B cell (primary cell): ENCODE measurements around the gene ATIC. TPM values are rescaled to one million over a fixed set of nuclear protein-coding genes. Genes with fewer than 3 reads are reported as not detected.

Experiments used
- ATAC-seq: fragments of 200-7000 bp; cut with Tn5 transposase; one replicate; pipeline ENCODE4 v1.10.0; 2021; ENCODE audit warnings: low read depth, mild to moderate bottlenecking, moderate number of reproducible peaks, moderate library complexity
- CTCF ChIA-PET: fragments of 350-600 bp; sonication (Branson Sonifier 250); formaldehyde crosslinking; loops from one replicate; lab custom pipeline; 2021; ENCODE audit warnings: antibody characterized with exemption, inconsistent platforms; lab: Charles Lee
- POLR2A ChIA-PET: fragments of 350-600 bp; sonication (Branson Sonifier 250); formaldehyde crosslinking; loops from one replicate; lab custom pipeline; 2021; ENCODE audit warnings: antibody characterized with exemption; lab: Charles Lee
- DNase-seq: peaks from one replicate; pipeline ENCODE4 v3.0.0; 2013
- H2AFZ ChIP-seq: 2 replicates; pipeline ENCODE4 v1.6.1; 2012; ENCODE audit warnings: mild to moderate bottlenecking, low read depth, low read length; ENCODE audit not compliant: insufficient read depth, poor library complexity, severe bottlenecking
- H3K27ac ChIP-seq, 2 donors: 1 replicate in 1 of 2; 2 replicates in 1 of 2; pipeline ENCODE4 v1.5.1; 2012 to 2013; ENCODE audit warnings: low read length in 2 of 2, mild to moderate bottlenecking in 2 of 2, moderate library complexity in 1 of 2
- H3K27me3 ChIP-seq, 4 experiments: fragments of 200-600 bp in 1 of 4; sonication (generic) in 1 of 4; replicated peaks in 1 of 4; 1 replicate in 2 of 4; 2 replicates in 2 of 4; pipeline versions ENCODE4 v1.6.1 to v1.7.0; 2013 to 2016; ENCODE audit warnings: low read length in 3 of 4, mild to moderate bottlenecking in 2 of 4, mixed read lengths in 1 of 4, moderate library complexity in 1 of 4; ENCODE audit not compliant: insufficient read depth in 4 of 4, control insufficient read depth in 3 of 4; ENCODE audit errors: control extremely low read depth in 1 of 4
- H3K36me3 ChIP-seq, 2 experiments: replicated peaks in 1 of 2; 1 replicate in 1 of 2; 2 replicates in 1 of 2; pipeline versions ENCODE4 v1.6.1 to v1.7.1; 2013; ENCODE audit warnings: low read length in 1 of 2; ENCODE audit not compliant: insufficient read depth in 2 of 2, control insufficient read depth in 1 of 2; ENCODE audit errors: control extremely low read depth in 1 of 2, extremely low read depth in 1 of 2
- H3K4me1 ChIP-seq, 2 donors: fragments of 200-600 bp in 1 of 2; sonication (generic) in 1 of 2; 1 replicate in 1 of 2; 2 replicates in 1 of 2; pipeline versions ENCODE4 v1.5.1 to v1.6.1; 2013 to 2017; ENCODE audit warnings: low read length in 2 of 2; ENCODE audit not compliant: control insufficient read depth in 2 of 2, insufficient read depth in 2 of 2
- H3K4me2 ChIP-seq: replicated peaks from 2 replicates; pipeline ENCODE3; 2012; ENCODE audit warnings: mild to moderate bottlenecking, low read depth, low read length; ENCODE audit not compliant: poor library complexity, severe bottlenecking
- H3K4me3 ChIP-seq, 5 experiments: fragments of 200-600 bp in 1 of 5; sonication (generic) in 1 of 5; 1 replicate in 3 of 5; 2 replicates in 2 of 5; pipeline versions ENCODE4 v1.5.1 to v1.7.0; 2011 to 2016; ENCODE audit warnings: low read length in 4 of 5, mild to moderate bottlenecking in 4 of 5, low read depth in 2 of 5, control low read depth in 1 of 5, moderate library complexity in 1 of 5; ENCODE audit not compliant: insufficient read depth in 1 of 5; ENCODE audit errors: control extremely low read depth in 1 of 5, extremely low read depth in 1 of 5
- H3K79me2 ChIP-seq: fragments of 200-600 bp; sonication (generic); one replicate; pipeline ENCODE4 v1.6.0; 2016; ENCODE audit warnings: low read length; ENCODE audit not compliant: control insufficient read depth, insufficient read depth
- H3K9ac ChIP-seq: fragments of 200-600 bp; sonication (generic); 2 replicates; pipeline ENCODE4 v1.6.1; 2017; ENCODE audit warnings: mild to moderate bottlenecking, low read length, moderate library complexity
- H3K9me3 ChIP-seq, 3 donors: one replicate each; pipeline versions ENCODE4 v1.6.1 to v1.7.1; 2013; ENCODE audit warnings: low read length in 2 of 3; ENCODE audit not compliant: control insufficient read depth in 2 of 3, insufficient read depth in 1 of 3; ENCODE audit errors: control extremely low read depth in 1 of 3
- H4K20me1 ChIP-seq: 2 replicates; pipeline ENCODE4 v1.6.0; 2012; ENCODE audit warnings: mild to moderate bottlenecking, low read length; ENCODE audit not compliant: insufficient read depth, control insufficient read depth, poor library complexity, severe bottlenecking
- H3K27ac Mint-ChIP-seq: one replicate; pipeline ENCODE4 v1.8.0; 2021; ENCODE audit warnings: mixed read lengths
- H3K27me3 Mint-ChIP-seq: one replicate; pipeline ENCODE4 v1.8.0; 2021; ENCODE audit warnings: mixed read lengths
- H3K4me1 Mint-ChIP-seq: one replicate; pipeline ENCODE4 v1.8.0; 2021; ENCODE audit warnings: mixed read lengths
- H3K4me3 Mint-ChIP-seq: one replicate; pipeline ENCODE4 v1.8.0; 2021; ENCODE audit warnings: mixed read lengths
- H3K9me3 Mint-ChIP-seq: one replicate; pipeline ENCODE4 v1.8.0; 2022; ENCODE audit warnings: mixed read lengths; ENCODE audit not compliant: insufficient read depth
- EZH2 ChIP-seq: IDR thresholded peaks from 2 replicates; pipeline ENCODE4 v1.6.1; 2012; ENCODE audit warnings: borderline replicate concordance, low read depth, mild to moderate bottlenecking, moderate library complexity, low read length; ENCODE audit not compliant: insufficient read depth, poor library complexity, severe bottlenecking
- WGBS: methylation state at CpG from one replicate; pipeline ENCODE4 v1.1.5; 2013; ENCODE audit warnings: missing lambda C conversion rate; ENCODE audit not compliant: insufficient coverage; 5-methylcytosine and 5-hydroxymethylcytosine counted together
- intact Hi-C: fragments of 100-400 bp; cut with micrococcal nuclease; formaldehyde crosslinking; loops from one replicate; pipeline ENCODE4 v1.10.0; 2022
- polyA plus RNA-seq: library from polyadenylated mRNA; depleted of rRNA; stranded (reverse); fragments of >200 nt; gene quantifications from 2 replicates; pipeline ENCODE4 v1.2.3, GENCODE V29; 2012
- total RNA-seq, 2 donors: library from RNA; stranded (reverse); fragments of 120-200 nt in 1 of 2; gene quantifications; 1 replicate in 1 of 2; 2 replicates in 1 of 2; pipeline versions ENCODE4 v1.2.3 to v1.2.4, GENCODE V29; 2013 to 2022
- TF ChIP-seq, protein P1 (sequence below): fragments of 200-600 bp; IDR thresholded peaks from one replicate; pipeline ENCODE4 v1.8.0; 2022; ENCODE audit warnings: antibody characterized with exemption, mild to moderate bottlenecking

The ATIC gene
- total and polyA plus RNA-seq, 2 donors (not counting 1 experiment from before 2014, with no cell fraction given), result 55.4 to 80.4 TPM

DNA sequence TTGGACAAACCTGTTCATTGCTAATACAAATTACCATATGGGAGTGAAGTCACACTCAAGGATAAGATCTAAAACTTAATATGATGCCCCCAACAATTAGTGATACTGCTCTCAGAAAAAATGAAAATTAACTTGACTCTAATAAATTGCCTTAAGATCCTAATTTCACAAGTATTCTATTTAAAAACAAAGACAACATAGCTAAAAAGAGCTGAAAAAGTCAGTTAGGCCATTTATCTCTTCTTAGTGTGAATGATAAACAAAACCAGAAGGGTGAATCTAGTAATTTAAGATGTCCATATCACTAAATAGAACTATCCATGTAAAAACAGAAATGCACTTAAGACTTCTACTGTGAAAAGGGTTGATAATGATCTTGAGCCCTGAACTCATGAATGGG, 70.6 kb downstream of the ATIC start:
- Histone ChIP-seq H3K27ac (no peak overlapping the region), H3K9me3 (no peaks in the 10 kb centered on the region), H3K4me2 (no peak overlapping the region), H3K27me3 (no peaks in the 10 kb centered on the region), H3K79me2 (no peaks in the 10 kb centered on the region), H2AFZ (no peak overlapping the region), H4K20me1 (no peaks in the 10 kb centered on the region), H3K36me3 (no peaks in the 10 kb centered on the region), H3K9ac (no peak overlapping the region), H3K4me1 (no peaks in the 10 kb centered on the region), H3K4me3 (no peak overlapping the region)
- DNase-seq, result no peak
- TF ChIP-seq EZH2, result no peak
- TF ChIP-seq, protein P1, sequence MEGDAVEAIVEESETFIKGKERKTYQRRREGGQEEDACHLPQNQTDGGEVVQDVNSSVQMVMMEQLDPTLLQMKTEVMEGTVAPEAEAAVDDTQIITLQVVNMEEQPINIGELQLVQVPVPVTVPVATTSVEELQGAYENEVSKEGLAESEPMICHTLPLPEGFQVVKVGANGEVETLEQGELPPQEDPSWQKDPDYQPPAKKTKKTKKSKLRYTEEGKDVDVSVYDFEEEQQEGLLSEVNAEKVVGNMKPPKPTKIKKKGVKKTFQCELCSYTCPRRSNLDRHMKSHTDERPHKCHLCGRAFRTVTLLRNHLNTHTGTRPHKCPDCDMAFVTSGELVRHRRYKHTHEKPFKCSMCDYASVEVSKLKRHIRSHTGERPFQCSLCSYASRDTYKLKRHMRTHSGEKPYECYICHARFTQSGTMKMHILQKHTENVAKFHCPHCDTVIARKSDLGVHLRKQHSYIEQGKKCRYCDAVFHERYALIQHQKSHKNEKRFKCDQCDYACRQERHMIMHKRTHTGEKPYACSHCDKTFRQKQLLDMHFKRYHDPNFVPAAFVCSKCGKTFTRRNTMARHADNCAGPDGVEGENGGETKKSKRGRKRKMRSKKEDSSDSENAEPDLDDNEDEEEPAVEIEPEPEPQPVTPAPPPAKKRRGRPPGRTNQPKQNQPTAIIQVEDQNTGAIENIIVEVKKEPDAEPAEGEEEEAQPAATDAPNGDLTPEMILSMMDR, result no peak
- Mint-ChIP-seq H3K9me3 (no peaks in the 10 kb centered on the region), H3K27ac (no peak overlapping the region), H3K27me3 (no peaks in the 10 kb centered on the region), H3K4me3 (no peak overlapping the region), H3K4me1 (no peaks in the 10 kb centered on the region)
- ChIA-PET CTCF (no interaction called here), POLR2A (no interaction called here)
- intact Hi-C loops, result no loop called here
- no peak for ATAC-seq

DNA sequence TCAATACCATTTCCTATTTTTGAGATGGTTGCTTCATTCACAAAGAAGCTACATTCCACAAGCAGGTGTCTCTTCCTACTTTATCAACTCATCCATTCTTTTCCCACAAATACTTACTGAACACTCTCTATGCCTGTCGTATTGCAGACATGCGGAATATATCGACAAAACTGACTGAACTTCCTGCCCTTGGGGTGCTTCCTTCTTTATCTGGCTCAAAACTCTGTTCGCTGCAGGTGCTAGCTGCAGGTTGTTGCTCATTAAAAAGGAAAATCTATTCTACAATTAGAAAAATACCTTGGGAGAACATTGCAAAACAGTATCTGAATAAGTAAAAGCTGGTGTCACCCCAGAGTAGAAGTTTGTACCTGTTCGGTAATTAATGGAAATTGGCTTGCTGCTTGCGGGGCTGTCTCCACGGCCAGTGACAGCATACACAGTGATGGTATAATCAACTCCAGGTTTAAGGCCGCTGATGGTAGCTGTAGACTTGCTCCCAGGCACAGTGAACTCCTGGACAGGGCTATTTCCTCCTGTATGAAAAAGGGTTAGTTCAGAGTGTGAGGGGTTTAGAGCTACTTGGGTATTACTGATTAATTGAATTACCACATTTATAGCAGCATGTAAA, 71.9 kb downstream of the ATIC start:
- Histone ChIP-seq H3K4me1 (no peaks in the 10 kb centered on the region), H3K4me2 (no peak overlapping the region), H4K20me1 (no peaks in the 10 kb centered on the region), H3K27me3 (no peaks in the 10 kb centered on the region), H3K4me3 (no peak overlapping the region), H3K27ac (no peak overlapping the region), H3K9me3 (no peaks in the 10 kb centered on the region), H3K79me2 (no peaks in the 10 kb centered on the region), H2AFZ (no peak overlapping the region), H3K9ac (no peak overlapping the region), H3K36me3 (no peaks in the 10 kb centered on the region)
- ATAC-seq (no peak), DNase-seq (no peak)
- intact Hi-C loops, result no loop called here
- ChIA-PET POLR2A (no interaction called here), CTCF (no interaction called here)
- no peak overlapping the region for H3K27ac Mint-ChIP-seq
- WGBS, result 93% methylated on average over 6 of the region's 8 CpGs
- H3K4me3 Mint-ChIP-seq, result no peak overlapping the region
- H3K4me1 Mint-ChIP-seq, result no peaks in the 10 kb centered on the region
- TF ChIP-seq, protein P1, result no peak
- no peak for TF ChIP-seq EZH2
- no peaks in the 10 kb centered on the region for H3K9me3 Mint-ChIP-seq
- H3K27me3 Mint-ChIP-seq, result no peaks in the 10 kb centered on the region
